Upper lobe of left lung (tissue), 4 donors: ENCODE measurements around the gene POLE4.

ENCODE experiments used
- EP300 ChIP-seq, 4 donors: sonication (generic); formaldehyde crosslinking; IDR thresholded peaks; one replicate each; pipeline ENCODE4 v1.5.1; 2017; ENCODE audit warnings: antibody characterized with exemption in 4 of 4, control low read depth in 2 of 4
- POLR2A ChIP-seq, 4 donors: fragments of 450-650 bp; IDR thresholded peaks; one replicate each; pipeline ENCODE4 v1.5.1; 2016 to 2017; ENCODE audit warnings: antibody characterized with exemption in 4 of 4, mild to moderate bottlenecking in 2 of 4
- POLR2AphosphoS5 ChIP-seq, 2 donors: sonication (generic); formaldehyde crosslinking; IDR thresholded peaks; one replicate each; pipeline ENCODE4 v1.5.1; 2017; ENCODE audit warnings: antibody characterized with exemption in 2 of 2
- TF ChIP-seq, protein P1 (sequence below), 6 experiments: fragments of 450-650 bp in 4 of 6; fragments of 200-600 bp in 2 of 6; sonication (generic) in 2 of 6; IDR thresholded peaks; one replicate each; pipeline ENCODE4 v1.5.1; 2016 to 2019; ENCODE audit warnings: antibody characterized with exemption in 6 of 6

DNA sequence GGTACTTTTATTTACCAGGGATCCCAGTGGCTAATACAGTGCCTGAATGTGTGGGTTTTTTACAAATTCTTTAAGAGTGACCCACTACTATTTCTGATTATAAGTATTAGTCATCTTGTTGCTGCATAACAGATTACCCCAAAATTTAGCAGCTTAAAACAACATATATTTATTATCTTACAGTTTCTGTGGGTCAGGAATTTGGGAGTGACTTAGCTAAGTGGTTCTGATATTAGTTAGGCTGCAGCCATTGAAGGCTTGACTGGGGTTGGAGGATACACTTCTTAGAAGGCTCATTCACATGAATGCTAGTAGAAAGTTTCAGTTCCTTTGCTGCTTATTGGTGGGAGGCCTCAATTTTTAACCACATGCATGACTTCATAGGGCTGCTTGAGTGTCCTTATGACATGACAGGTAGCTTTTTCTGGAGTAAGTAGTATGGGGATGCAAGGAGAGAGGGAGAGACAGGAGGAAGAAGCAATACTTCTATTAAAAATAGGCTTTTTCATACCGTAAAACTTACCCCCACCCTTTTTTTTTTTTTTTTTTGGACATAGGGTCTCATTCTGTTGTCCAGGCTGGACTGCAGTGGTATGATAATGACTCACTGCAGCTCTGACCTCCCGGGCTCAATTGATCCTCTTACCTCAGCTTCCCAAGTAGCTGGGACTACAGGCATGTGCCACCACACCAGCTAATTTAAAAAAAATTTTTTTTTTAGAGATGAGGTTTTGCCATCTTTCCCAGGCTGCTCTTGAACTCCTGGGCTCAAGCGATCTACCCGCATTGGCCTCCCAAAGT is 13.3 kb upstream of the POLE4 start:
- no peak for TF ChIP-seq POLR2A (IDR thresholded peaks at IDR 0.05)
- TF ChIP-seq POLR2AphosphoS5 (IDR thresholded peaks at IDR 0.05): no peak
- TF ChIP-seq, protein P1, sequence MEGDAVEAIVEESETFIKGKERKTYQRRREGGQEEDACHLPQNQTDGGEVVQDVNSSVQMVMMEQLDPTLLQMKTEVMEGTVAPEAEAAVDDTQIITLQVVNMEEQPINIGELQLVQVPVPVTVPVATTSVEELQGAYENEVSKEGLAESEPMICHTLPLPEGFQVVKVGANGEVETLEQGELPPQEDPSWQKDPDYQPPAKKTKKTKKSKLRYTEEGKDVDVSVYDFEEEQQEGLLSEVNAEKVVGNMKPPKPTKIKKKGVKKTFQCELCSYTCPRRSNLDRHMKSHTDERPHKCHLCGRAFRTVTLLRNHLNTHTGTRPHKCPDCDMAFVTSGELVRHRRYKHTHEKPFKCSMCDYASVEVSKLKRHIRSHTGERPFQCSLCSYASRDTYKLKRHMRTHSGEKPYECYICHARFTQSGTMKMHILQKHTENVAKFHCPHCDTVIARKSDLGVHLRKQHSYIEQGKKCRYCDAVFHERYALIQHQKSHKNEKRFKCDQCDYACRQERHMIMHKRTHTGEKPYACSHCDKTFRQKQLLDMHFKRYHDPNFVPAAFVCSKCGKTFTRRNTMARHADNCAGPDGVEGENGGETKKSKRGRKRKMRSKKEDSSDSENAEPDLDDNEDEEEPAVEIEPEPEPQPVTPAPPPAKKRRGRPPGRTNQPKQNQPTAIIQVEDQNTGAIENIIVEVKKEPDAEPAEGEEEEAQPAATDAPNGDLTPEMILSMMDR (IDR thresholded peaks at IDR 0.05): no peak
- no peak for TF ChIP-seq EP300 (IDR thresholded peaks at IDR 0.05)
